ENCODE results near the gene CHMP4A. TPM values are rescaled to one million over a fixed set of nuclear protein-coding genes. Genes with fewer than 3 reads are reported as not detected.
"Not testable (repeated sequence)": the region's sequence is repeated elsewhere in the genome, so short reads cannot be mapped to it uniquely, and the experiment has no call there.

CHMP4A gene
- total and polyA plus RNA-seq, 2 experiments from 2014 or later = 25.6 to 73.6 TPM

DNA sequence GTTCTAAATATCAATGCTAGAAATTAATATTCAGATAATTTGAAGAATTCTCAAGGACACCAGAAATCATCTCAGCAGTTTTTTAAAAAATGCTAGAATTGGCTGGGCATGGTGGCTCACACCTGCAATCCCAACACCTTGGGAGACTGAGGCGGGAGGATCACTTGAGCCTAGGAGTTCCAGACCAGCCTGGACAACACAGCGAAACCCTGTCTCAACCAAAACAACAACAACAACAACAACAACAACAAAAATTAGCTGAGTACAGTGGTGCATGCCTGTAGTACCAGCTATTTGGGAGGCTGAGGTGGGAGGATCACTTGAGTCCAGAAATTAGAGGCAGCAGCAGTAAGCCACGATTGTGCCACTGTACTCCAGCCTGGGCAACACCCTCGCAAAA lies 5.8 kb upstream of the CHMP4A start:
- H3K27ac ChIP-seq = no peak overlapping the region
- peaks cover 3% of the 10 kb centered on the region for H3K4me1 ChIP-seq (ENCODE audit: insufficient read depth)
- H3K27me3 ChIP-seq = no peaks in the 10 kb centered on the region
- 94% methylated on average over 4 of the region's 4 CpGs for WGBS (ENCODE audit: low lambda C conversion rate, missing lambda C conversion rate)
- H3K4me3 ChIP-seq = no peak overlapping the region
- H3K4me2 ChIP-seq = no peak overlapping the region
- peaks cover 53% of the 10 kb centered on the region for H3K79me2 ChIP-seq
- TF ChIP-seq, protein P1, sequence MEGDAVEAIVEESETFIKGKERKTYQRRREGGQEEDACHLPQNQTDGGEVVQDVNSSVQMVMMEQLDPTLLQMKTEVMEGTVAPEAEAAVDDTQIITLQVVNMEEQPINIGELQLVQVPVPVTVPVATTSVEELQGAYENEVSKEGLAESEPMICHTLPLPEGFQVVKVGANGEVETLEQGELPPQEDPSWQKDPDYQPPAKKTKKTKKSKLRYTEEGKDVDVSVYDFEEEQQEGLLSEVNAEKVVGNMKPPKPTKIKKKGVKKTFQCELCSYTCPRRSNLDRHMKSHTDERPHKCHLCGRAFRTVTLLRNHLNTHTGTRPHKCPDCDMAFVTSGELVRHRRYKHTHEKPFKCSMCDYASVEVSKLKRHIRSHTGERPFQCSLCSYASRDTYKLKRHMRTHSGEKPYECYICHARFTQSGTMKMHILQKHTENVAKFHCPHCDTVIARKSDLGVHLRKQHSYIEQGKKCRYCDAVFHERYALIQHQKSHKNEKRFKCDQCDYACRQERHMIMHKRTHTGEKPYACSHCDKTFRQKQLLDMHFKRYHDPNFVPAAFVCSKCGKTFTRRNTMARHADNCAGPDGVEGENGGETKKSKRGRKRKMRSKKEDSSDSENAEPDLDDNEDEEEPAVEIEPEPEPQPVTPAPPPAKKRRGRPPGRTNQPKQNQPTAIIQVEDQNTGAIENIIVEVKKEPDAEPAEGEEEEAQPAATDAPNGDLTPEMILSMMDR (IDR thresholded peaks at IDR 0.05; ENCODE audit: poor library complexity) = no peak
- H3K9me2 ChIP-seq (replicated peaks; ENCODE audit: insufficient read depth) = no peaks in the 10 kb centered on the region
- H3K36me3 ChIP-seq (replicated peaks; ENCODE audit: insufficient read depth, low read depth) = no peaks in the 10 kb centered on the region
- no peak overlapping the region for H2AFZ ChIP-seq
- DNase-seq (ENCODE audit: low spot score) = no peak
- H3K9me3 ChIP-seq (ENCODE audit: low read depth) = no peaks in the 10 kb centered on the region
- peaks cover 5% of the 10 kb centered on the region for H4K20me1 ChIP-seq (ENCODE audit: insufficient read depth, poor library complexity, severe bottlenecking)

DNA sequence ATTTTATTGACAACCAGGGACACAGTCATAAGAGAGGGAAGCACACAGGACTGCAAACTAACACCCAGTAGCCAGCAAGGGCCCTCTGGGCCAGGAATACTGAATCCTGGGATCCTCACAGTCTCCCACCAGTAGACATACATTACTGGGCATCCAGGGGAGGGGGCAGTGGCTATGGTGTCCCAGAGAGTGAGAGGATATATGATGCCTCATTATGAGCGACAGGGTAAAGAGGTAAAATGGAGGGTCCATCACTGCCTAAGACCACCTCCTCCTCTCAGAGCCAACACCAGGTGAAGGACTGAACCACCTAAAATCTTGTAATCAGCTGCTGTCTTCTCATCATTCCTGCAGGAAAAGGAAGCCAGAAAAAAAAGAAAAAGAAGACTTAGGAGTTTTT lies 3.6 kb upstream of the CHMP4A start:
- peaks cover 37% of the 10 kb centered on the region for H3K79me2 ChIP-seq
- H4K20me1 ChIP-seq (ENCODE audit: insufficient read depth, poor library complexity, severe bottlenecking); H3K36me3 ChIP-seq (replicated peaks; ENCODE audit: insufficient read depth, low read depth); H3K4me1 ChIP-seq (ENCODE audit: insufficient read depth); H2AFZ ChIP-seq; H3K27ac ChIP-seq; DNase-seq (ENCODE audit: low spot score); H3K27me3 ChIP-seq; H3K9me2 ChIP-seq (replicated peaks; ENCODE audit: insufficient read depth); H3K4me2 ChIP-seq; H3K4me3 ChIP-seq; H3K9me3 ChIP-seq (ENCODE audit: low read depth): not testable (repeated sequence)
- 100% methylated on average over 1 of the region's 1 CpG for WGBS (ENCODE audit: low lambda C conversion rate, missing lambda C conversion rate)

DNA sequence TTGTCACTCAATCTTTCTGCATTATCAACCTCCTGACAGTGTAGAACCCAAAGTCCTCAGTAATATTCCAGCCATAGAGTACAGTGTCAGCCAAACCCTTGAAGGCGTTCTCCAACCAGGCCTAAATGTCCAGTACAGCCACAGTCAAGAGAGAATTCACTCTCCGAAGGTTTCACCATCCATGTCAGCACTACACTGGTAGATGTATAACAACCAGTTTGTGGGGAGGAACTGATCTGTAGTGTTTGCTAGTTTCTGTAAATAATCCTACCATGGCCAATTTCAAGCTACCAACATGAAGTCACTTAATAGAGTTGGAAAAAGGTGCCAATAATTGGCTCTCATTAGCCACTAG lies 3.0 kb upstream of the CHMP4A start:
- Histone ChIP-seq H3K36me3 (replicated peaks; ENCODE audit: insufficient read depth, low read depth) (no peaks in the 10 kb centered on the region), H3K27me3 (no peaks in the 10 kb centered on the region), H2AFZ (peak overlapping the region; percentile 5), H3K27ac (peak overlapping the region; percentile 26), H3K4me1 (ENCODE audit: insufficient read depth) (peaks cover 13% of the 10 kb centered on the region), H3K4me2 (peak overlapping the region; percentile 85), H4K20me1 (ENCODE audit: insufficient read depth, poor library complexity, severe bottlenecking) (no peaks in the 10 kb centered on the region), H3K4me3 (no peak overlapping the region), H3K9me2 (replicated peaks; ENCODE audit: insufficient read depth) (no peaks in the 10 kb centered on the region), H3K9me3 (ENCODE audit: low read depth) (no peaks in the 10 kb centered on the region), H3K79me2 (peaks cover 37% of the 10 kb centered on the region)
- WGBS (ENCODE audit: low lambda C conversion rate, missing lambda C conversion rate) = 94% methylated on average over 2 of the region's 2 CpGs
- TF ChIP-seq, protein P1 (IDR thresholded peaks at IDR 0.05; ENCODE audit: poor library complexity) = no peak
- TF ChIP-seq EZH2 (IDR thresholded peaks at IDR 0.05; ENCODE audit: borderline replicate concordance) (no peak), EZH2phosphoT487 (IDR thresholded peaks at IDR 0.05; ENCODE audit: low read depth, severe bottlenecking, unreplicated experiment) (no peak)
- DNase-seq (ENCODE audit: low spot score) = no peak

DNA sequence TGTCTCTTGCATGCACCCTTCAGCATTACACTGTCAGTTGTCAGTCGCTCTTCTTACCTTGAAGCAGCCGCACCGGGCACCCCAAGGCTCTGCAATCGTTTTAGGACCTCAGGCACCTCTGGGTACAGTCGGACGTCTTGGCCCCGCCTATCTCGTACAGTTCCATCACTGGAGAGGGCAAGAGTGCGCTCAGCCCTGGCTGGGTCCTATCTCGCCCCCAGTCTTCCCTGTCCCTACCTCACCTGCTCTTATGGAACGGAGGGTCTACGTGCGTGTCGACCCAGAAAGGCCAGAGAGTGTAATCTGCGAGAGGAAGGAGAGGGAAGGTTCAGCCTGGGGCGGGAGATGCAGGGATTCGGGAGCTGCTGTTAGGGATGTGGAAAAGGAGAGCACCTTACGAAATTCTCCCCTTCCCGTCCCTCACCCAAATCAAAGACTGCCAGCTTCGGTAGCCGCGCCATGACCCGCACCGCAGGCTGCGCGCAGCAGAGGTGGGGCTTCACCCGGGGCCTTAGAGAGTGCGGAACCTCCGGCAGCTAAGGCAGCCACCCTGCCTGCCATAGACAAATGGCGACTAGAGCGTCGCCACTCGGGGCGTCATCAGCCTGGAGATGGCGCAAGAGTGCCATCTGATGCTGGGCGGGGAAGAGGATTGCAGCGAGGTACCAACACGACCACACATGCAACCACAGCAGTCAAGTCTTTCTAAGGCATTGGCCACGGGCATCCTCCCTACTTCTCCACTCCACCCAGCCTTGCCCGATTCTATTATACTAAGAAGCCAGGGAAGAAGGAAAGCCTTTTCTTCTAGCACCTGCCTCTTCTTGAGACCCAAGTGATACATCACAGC lies 2.4 kb upstream of the CHMP4A start, which contains the start of gene MDP1:
Gene MDP1, minus strand, starts transcription at position 572 of the 850 bp plus-strand sequence. Its CDS starts 111 bp downstream, at position 461.
- Histone ChIP-seq H4K20me1 (ENCODE audit: insufficient read depth, poor library complexity, severe bottlenecking) (no peaks in the 10 kb centered on the region), H3K36me3 (replicated peaks; ENCODE audit: insufficient read depth, low read depth) (no peaks in the 10 kb centered on the region), H3K9me2 (replicated peaks; ENCODE audit: insufficient read depth) (no peaks in the 10 kb centered on the region), H3K27me3 (no peaks in the 10 kb centered on the region), H3K4me3 (peak within 1 kb of the TSS; percentile 76), H3K79me2 (peaks cover 33% of the 10 kb centered on the region), H2AFZ (peak within 1 kb of the TSS; percentile 91), H3K4me1 (ENCODE audit: insufficient read depth) (peaks cover 13% of the 10 kb centered on the region), H3K4me2 (peak within 1 kb of the TSS; percentile 85), H3K27ac (peak within 1 kb of the TSS; percentile 93), H3K9me3 (ENCODE audit: low read depth) (no peaks in the 10 kb centered on the region)
- TF ChIP-seq, protein P1 (IDR thresholded peaks at IDR 0.05; ENCODE audit: poor library complexity) = peak; percentile 68
- TF ChIP-seq EZH2phosphoT487 (IDR thresholded peaks at IDR 0.05; ENCODE audit: low read depth, severe bottlenecking, unreplicated experiment) = no peak
- peak; percentile 91 for DNase-seq (ENCODE audit: low spot score)
- 2% methylated on average over 40 of the region's 40 CpGs for WGBS (ENCODE audit: low lambda C conversion rate, missing lambda C conversion rate)
